Kasumi-1 (cell line): ENCODE measurements around the gene LETMD1.
A peak's percentile ranks its signal among the peaks of the same experiment; 100 is the strongest.
"Not testable (repeated sequence)": the region's sequence is repeated elsewhere in the genome, so short reads cannot be mapped to it uniquely, and the experiment has no call there.

Source experiments
- DNase-seq, 2 experiments: peaks; one replicate each; lab custom pipeline; 2025; lab: John Stamatoyannopoulos, UW

The LETMD1 gene, protein sequence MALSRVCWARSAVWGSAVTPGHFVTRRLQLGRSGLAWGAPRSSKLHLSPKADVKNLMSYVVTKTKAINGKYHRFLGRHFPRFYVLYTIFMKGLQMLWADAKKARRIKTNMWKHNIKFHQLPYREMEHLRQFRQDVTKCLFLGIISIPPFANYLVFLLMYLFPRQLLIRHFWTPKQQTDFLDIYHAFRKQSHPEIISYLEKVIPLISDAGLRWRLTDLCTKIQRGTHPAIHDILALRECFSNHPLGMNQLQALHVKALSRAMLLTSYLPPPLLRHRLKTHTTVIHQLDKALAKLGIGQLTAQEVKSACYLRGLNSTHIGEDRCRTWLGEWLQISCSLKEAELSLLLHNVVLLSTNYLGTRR

DNA sequence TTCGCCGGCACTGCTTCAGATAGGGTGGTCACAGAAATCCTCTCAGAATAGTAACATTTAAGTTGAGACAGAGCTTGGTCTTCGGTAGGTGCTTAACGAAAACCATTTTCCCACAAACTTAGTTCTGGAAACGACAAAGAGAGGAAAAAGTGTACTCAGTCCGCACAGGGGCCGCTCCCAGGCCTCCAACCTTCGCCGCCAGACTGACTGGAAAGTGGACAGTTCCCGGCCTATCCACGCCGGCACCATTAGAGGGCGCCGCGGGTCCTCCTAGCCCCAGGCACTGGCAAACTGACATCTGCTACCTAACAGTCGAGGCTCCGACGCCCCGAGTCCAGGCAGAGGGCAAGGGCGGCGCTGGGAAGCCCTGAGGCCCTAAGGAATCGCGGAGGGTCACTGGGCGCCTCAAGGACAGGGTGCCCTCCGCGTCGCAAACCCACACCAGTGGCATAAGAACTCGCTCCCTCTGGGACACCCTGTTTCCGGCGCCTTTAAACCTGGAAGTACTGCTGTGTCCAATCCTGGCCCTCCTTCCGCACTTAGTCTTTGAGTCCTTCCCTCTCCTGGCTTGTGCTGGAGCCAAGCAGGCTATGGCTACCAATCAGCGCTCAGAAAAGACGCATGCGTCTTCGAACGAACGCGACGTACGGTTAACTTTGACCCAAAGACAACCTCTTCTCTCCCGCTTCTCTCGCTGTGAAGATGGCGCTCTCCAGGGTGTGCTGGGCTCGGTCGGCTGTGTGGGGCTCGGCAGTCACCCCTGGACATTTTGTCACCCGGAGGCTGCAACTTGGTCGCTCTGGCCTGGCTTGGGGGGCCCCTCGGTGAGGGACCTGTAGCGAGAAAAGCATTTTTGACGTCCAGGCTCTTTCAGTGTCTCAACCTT lies at the start of gene LETMD1:
Gene LETMD1, plus strand, starts transcription at position 673 of the 886 bp plus-strand sequence. Its CDS starts 30 bp downstream, at position 703.
- peak; percentile 99 for DNase-seq

DNA sequence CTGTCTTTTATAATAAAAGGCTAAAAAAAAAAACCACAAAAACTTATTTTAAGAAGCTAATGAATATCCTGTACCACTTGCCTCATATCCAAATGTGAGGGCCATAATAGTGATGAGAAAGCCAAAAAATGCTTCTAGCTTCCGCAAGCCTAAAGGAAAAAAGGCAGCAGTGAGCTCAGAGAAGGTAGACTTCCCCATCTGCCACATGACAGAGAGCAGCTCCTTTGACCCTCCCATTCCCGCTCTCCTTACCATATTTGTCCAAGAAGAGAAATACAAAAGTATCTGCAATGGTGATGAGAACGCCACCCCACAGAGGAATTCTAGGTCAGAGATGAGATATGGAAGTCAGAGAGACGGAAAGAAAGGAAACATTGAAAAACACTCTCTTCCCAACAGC lies 49.0 kb upstream of the LETMD1 start:
- DNase-seq: no peak

DNA sequence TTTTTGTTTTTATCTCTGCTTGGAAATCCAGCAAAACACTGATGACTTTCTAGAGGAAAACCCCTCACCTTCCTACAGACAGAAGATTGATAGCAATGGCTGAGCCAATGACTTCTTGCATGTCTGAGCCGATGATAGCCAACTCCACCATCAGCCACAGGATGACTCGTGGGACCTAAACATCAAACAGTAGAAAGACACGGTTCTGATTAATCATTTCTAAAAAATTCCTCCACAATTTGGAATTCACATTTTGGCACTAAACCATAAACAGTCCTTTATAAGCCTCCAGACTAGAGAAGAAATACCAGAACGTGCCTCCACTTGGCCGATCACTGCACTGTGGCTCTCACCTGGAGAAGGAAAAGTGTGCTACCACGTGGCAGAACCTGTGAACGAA lies 47.9 kb upstream of the LETMD1 start:
- no peak for DNase-seq

DNA sequence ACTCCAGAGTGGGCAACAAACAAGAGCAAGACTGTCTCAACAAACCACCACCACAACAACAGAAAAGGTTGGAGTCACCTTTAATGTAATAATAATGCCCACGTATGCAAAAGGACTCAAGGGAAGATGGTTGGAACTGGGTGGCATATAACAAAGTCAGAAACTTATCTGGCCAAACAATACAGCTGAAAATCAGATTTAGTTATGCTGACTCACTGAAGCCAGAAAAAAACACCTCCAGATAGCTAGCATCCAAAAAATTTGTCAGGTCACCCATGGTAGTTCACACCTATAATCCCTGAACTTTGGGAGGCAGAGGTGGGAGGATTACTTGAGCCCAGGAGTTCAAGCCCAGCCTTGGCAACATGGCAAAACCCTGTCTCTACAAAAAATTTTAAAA lies 46.3 kb upstream of the LETMD1 start:
- DNase-seq: no peak

DNA sequence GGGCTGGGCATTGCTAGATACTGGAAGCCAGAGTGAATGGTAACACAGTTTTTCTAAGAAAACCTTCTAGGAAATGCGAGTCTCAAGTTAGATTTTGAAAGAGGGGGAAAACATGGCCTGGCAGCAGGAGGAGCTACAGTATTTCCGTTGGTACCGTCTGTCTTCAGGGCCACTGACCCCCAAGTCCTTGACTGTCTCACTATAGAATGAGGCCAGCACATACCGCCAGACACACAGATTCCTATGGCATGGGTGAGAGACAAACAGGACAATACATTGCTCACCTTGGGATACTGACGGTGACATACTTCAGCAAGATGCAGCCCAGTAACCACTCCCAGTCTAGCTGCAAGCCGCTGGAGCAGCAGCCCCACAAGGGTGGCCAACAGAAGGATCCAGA lies 43.6 kb upstream of the LETMD1 start:
- DNase-seq: no peak

DNA sequence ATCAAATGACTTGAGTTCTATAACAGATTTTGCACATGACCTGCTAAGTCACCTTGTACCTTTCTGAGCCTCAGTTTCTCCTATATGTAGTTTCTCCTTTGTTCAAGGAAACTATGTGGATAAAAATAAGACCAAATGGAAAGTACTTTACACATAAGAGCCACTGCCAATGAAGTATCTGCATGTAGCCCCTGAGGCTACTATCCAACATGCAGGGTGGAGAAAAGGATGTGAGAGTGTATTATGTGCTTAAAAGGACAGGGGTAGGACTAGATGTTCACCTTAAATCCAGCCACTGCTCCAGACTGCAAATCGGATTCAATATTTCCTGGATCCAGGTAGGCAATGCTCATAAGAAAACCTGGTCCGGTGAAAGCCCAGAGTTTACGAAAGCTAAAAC lies 43.1 kb upstream of the LETMD1 start:
- no peak for DNase-seq

DNA sequence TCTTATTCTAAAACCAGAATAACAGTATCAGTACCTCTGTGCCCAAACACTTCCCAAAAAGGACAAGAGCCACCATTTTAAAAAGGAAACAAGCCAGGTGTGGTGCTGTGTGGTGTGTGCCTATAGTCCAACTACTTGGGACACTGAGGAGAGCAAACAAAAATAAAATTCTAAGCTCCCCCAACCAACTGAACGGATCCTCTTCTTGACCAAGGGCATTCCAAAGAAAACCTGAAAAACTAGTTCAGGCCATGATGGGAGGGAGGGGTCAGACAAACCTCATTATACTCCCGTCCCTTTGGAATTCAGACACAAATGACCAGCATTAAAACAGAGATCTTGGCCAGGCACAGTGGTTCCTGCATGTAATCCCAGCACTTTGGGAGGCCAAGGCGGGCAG lies 42.5 kb upstream of the LETMD1 start:
- no peak for DNase-seq

DNA sequence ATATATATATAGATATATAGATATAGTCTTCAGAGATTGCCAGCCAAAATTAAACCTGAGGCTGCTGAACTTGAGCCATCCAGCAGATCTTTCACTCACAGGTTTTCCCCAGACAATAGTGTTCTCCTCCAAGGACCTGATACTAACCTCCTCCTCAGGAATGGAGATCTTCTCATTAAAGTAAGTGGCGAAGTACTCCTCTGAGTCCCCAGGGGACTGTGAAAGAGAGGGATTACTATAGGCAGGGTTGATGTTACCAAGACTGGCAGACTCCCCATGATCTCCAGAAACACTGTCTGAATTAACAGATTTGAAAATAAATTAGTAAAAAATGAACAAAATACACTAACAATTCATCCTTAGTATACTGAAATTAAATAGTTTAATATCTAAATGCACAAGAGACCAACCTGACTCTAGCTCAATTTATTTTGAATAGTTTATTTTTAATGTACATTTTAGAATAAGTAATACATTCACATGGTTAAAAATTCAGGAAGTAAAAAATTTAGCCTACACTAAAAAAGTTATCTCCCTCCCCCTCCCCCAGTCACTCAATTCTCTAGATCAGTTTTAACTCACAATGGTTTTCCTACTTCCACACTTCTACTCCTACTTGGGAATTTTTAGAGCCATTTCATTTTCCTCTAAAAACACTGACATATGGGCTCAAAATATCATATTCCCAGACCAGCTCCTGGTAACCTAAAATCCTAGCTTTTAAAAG lies 39.6 kb upstream of the LETMD1 start:
- peak; percentile 10 to 30 for DNase-seq

DNA sequence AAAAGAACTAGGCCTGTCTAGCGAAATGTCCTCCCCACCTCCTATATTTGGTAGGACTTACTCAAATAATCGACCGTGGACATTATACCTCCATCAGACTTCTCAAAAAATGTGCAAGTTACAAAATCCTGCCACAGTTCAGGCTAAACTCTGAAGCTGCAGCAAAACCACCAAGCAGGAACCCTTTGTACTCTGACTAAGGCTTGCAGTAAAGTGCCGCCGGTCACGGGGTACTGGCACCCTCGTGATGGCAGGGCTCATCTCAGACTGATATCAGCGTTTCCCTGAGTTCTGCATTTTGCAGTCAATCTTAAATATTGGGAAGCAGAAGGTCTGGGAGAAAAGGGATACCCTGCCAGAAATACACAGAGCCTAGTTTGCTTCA lies 39.1 kb upstream of the LETMD1 start:
- peak; percentile 85 to 86 for DNase-seq

DNA sequence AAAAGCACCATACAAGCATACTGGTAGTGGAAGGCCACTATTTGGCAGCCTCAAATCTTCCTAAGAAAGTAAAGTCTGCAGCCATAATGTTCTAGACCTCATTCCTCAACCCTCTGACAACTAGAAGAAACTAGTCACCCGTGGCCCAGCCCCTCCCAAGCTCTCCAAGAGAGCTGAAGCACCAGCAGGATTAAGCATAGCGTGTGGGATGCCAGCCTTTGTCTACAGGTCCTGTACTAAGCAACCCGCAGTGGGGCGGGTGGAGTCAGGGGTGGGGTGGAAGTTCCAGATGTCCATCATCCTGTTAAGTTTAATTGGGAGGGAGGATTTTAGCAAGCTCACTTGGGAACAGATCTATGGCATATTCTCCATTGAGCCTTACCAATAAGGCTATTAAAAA lies 36.2 kb upstream of the LETMD1 start:
- no peak for DNase-seq

DNA sequence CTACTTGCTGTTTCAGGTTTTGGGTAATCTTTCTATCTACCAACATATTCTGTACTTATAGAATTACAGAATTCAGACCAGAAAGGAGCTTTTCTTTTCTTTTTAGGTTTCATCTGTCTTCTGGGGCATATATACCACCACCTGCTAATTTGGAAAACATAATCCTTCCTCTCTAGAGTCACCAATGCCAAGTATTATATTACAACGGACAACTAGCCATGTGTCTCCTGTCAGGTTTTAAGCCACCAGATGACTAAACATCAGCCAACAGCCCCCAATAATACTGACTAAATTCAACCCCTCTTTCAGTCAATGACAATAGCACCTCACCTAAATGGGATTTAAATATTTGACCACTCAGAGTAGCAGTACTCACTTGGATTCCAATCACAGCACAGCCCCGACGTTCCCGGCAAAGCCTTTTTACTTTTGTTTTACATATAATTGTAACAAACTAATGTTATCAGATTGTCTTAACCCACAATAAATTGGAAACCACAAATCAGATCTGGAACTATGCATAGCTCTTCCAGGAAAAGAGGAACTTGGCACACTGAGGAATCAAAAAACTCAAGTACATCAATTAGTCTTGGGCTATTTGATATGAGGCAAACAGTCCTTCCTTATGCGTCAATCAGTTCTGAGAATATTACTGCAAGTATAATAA lies 35.4 kb upstream of the LETMD1 start:
- peak; percentile 25 to 50 for DNase-seq

DNA sequence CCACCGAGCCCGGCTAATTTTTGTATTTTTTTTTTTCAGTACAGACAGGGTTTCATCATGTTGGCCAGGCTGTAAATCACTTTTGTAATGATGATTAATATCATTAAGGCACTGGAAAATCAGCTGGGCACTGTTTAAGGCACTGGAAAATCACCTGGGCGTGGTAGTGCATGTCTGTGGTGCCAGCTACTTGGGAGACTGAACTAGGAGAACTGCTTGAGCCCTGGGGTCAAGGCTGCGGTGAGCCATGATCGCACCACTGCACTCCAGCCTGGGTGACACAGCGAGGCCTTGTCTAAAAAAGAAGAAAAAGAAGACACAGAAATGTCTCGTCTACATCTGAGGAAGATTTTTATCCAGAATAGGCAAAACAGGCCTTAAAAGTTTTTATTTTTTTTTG lies 34.7 kb upstream of the LETMD1 start:
- no peak for DNase-seq

DNA sequence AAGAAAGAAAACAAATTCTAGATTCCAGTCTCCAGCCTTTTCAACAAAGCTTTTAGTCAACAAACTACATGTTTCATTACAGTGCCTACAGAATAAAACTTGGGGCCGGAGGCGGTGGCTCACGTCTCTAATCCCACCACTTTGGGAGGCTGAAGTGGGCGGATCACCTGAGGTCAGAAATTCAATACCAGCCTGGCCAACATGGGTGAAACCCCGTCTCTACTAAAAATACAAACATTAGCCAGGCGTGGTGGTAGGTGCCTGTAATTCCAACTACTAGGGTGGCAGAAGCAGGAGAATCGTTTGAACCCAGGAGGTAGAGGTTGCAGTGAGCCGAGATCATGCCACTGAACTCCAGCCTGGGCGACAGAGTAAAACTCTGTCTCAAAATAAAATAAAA lies 33.7 kb upstream of the LETMD1 start:
- not testable (repeated sequence) for DNase-seq

DNA sequence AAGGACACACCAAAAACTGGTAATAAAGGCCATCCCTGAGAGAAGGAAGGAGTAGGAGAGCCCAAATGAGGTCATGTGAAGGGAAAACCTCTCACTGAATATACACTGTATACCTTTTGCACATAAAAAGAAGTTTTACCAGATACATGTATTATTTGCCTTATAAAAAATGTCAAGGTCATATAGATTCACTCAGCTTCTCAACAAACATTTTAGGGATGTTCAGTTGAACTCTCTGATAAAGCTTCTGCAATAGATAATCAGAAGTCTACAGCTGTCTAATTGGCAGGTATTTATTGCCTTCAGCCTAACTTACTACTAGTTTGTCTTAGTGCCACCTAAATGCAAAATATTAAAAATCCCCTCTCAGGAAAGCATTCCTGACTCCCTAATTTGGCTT lies 30.7 kb upstream of the LETMD1 start:
- DNase-seq: no peak

DNA sequence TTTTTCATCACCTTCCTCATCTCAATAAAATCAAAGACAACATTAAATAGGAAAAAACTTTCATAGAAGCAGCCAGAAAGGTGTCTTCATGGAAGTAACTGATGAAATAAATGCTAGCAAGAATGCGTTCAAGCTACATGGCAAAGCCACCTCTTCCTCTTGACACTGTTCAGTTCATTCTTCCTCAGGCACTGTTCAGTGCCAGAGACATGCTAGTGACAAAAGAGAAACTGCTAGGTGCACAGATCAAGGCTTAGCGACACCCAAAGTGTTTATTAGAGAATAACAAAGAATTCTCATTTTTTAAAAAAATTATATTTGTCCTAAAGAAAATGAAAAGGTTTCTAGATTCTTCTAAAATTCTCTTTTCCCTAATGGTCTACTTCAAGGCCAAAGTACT lies 29.2 kb upstream of the LETMD1 start:
- DNase-seq: no peak

DNA sequence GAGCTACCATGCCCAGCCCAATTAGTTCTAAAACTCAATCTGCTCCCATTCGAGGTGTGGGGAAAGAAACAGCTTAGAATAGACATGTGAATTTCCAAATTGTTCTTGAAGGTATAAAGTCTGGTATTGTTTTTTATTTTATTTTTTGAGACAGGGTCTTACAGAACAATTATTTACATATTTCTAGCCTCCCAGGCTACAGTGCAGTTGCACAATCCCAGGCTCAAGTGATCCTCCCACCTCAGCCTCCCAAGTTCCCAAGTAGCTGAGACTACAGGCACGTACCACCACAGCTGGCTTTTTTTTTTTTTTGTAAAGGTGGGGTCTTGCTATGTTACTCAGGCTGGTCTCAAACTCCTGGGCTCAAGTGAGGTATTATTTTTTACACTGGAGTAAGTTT lies 28.2 kb upstream of the LETMD1 start:
- no peak for DNase-seq

DNA sequence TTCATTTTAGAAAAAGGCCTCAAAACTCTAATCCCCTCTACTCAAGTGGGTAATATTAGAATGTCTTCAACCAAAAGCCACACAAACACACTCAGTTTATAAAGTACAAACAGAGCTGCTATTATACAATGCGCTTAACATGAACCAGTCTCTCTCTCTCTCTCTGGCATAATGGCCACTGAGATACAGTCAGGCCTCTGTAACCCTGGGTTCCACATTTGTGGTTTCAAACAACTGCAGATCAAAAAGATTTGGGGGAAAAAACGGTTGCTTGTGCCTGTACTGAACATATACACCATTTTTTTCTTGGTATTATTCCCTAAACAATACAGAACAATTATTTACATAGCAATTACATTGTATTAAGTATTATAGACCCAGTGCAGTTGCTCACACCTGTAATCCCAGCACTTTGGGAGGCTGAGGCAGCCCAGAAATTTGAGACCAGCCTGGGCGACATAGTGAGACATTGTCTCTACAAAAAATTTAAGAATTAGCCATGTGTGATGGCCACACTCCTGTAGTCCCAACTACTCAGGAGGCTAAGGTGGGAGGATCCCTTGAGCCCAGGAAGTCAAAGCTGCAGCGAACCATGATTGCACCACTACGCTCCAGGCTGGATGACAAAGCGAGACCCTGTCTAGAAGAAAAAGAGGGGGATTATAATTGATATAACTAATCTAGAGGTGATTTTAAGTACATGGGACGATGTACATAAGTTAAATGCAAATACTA lies 27.5 kb upstream of the LETMD1 start:
- DNase-seq: peak; percentile 43 to 56

DNA sequence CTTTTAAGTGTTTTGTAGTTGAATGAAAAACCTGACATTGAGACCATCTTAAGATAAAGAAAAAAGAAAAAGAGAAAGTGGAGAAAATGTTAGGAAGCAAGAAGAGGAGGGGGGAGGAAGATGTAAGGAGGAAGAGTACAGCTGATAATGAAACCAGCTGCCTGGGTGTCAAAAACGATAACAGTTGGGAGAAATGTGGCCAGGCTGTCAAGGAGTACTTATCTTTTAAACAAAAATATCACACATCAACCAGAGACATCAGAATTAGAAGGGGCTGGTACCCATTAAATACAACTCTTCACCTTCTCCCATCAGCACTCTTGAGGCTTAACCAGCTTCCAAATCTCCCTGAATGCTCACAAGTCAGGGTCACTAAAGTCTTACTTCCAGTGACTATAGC lies 26.4 kb upstream of the LETMD1 start:
- no peak for DNase-seq

DNA sequence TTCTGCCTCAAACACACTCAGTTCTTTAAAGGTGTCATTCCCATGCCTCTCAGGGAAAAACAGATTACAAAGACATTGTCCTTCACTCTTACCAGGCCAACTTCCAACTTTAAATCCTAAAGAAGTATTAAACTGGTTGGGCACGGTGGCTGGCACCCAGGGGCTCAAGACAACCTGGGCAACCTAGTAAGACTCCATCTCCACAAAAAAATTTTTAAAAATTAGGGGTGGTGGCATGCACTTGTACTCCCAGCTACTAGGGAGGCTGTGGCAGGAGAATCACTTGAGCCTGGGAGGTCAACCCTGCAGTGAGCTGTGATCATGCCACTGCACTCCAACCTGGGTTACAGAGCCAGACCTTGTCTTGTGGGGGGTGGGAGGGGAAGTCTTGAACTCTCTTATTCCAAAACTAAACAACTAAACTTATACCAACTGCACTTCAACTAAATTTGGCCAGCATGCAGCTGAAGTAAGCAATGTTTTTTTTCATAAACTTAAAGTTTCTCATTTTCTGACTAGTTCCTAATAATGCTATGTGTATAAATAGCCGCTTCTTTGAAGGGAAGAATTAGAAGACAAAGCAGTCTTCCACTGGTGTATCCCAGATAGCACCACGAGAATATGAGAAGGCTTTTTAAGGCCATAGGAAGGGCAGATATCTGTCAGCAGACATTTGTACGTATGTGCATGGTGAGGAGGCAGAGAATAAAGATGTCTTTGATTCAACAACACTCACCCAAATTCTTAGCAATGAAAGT lies 24.3 kb upstream of the LETMD1 start:
- no peak for DNase-seq

DNA sequence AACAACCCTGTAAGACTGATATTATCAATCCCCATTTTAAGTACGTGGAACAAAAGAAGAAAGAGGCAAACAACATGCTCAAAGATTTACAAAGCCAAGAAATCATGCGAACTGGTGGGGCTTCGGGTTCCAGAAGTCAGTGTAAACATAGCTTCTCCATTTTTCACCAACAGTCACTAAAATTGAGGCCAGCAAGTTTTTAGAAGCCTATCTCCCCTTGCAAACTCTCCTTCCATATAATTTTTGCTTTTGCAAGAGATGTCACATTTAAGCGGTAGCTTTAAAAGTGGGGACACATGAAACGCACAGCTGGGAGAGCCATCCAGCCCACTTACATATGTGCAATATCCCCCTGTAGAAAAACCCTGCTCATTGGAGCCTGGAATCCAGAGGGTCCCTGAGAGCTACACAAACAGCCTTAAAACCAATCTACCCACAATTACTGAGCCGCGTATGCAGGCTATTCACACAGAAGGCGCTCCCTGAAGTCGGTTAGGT lies 22.7 kb upstream of the LETMD1 start:
- peak; percentile 37 to 43 for DNase-seq
